Astrocyte (in vitro differentiated cells and primary cell): ENCODE measurements around the gene COL23A1. TPM values are rescaled to one million over a fixed set of nuclear protein-coding genes. Genes with fewer than 3 reads are reported as not detected.

Source experiments
- DNase-seq: peaks from one replicate; pipeline ENCODE4 v3.0.0-alpha.2; 2010; ENCODE audit warnings: low read depth
- FAIRE-seq: peaks from 2 replicates; lab custom pipeline; 2011; peaks lifted over from hg19 to GRCh38; lab: Jason Lieb, UNC
- H2AFZ ChIP-seq: 2 replicates; pipeline ENCODE4 v1.6.0; 2012; ENCODE audit warnings: low read depth, low read length, inconsistent platforms
- H3K27ac ChIP-seq: 2 replicates; pipeline ENCODE4 v1.5.1; 2011; ENCODE audit warnings: low read depth, low read length, inconsistent platforms
- H3K27me3 ChIP-seq: 2 replicates; pipeline ENCODE4 v1.6.0; 2011; ENCODE audit warnings: low read length, inconsistent platforms; ENCODE audit not compliant: insufficient read depth
- H3K36me3 ChIP-seq: 2 replicates; pipeline ENCODE4 v1.5.1; 2011; ENCODE audit warnings: low read length, inconsistent platforms; ENCODE audit not compliant: insufficient read depth
- H3K4me1 ChIP-seq: 2 replicates; pipeline ENCODE4 v1.5.1; 2011; ENCODE audit warnings: low read length, inconsistent platforms; ENCODE audit not compliant: insufficient read depth
- H3K4me2 ChIP-seq: 2 replicates; pipeline ENCODE4 v1.6.0; 2012; ENCODE audit warnings: low read length, inconsistent platforms
- H3K4me3 ChIP-seq: 2 replicates; pipeline ENCODE4 v1.5.1; 2011; ENCODE audit warnings: low read depth, mild to moderate bottlenecking, low read length, inconsistent platforms; ENCODE audit not compliant: insufficient read depth
- H3K79me2 ChIP-seq: 2 replicates; pipeline ENCODE4 v1.6.0; 2012; ENCODE audit warnings: mild to moderate bottlenecking, low read length, inconsistent platforms; ENCODE audit not compliant: insufficient read depth
- H3K9ac ChIP-seq: 2 replicates; pipeline ENCODE4 v1.6.0; 2012; ENCODE audit warnings: mild to moderate bottlenecking, low read length, inconsistent platforms
- H3K9me3 ChIP-seq: 2 replicates; pipeline ENCODE4 v1.5.1; 2012; ENCODE audit warnings: low read depth, mild to moderate bottlenecking, low read length, inconsistent platforms; ENCODE audit not compliant: insufficient read depth
- H4K20me1 ChIP-seq: 2 replicates; pipeline ENCODE4 v1.6.0; 2012; ENCODE audit warnings: low read length, inconsistent platforms; ENCODE audit not compliant: insufficient read depth
- H3K27ac Mint-ChIP-seq: one replicate; pipeline ENCODE4 v1.8.0; 2021; ENCODE audit warnings: mild to moderate bottlenecking, mixed read lengths; ENCODE audit not compliant: unreplicated experiment
- H3K27me3 Mint-ChIP-seq: one replicate; pipeline ENCODE4 v1.8.0; 2021; ENCODE audit warnings: low read depth, mixed read lengths; ENCODE audit not compliant: unreplicated experiment
- H3K36me3 Mint-ChIP-seq: one replicate; pipeline ENCODE4 v1.8.0; 2021; ENCODE audit warnings: low read depth, mixed read lengths; ENCODE audit not compliant: unreplicated experiment
- H3K4me1 Mint-ChIP-seq: one replicate; pipeline ENCODE4 v1.8.0; 2021; ENCODE audit warnings: low read depth, mixed read lengths; ENCODE audit not compliant: unreplicated experiment
- H3K4me3 Mint-ChIP-seq: one replicate; pipeline ENCODE4 v1.8.0; 2021; ENCODE audit warnings: mild to moderate bottlenecking, moderate library complexity, mixed read lengths; ENCODE audit not compliant: unreplicated experiment
- H3K9me3 Mint-ChIP-seq: one replicate; pipeline ENCODE4 v1.8.0; 2021; ENCODE audit warnings: mild to moderate bottlenecking, mixed read lengths; ENCODE audit not compliant: unreplicated experiment
- EZH2 ChIP-seq: IDR thresholded peaks from 2 replicates; pipeline ENCODE4 v1.6.1; 2012; ENCODE audit warnings: mild to moderate bottlenecking, low read length, inconsistent platforms; ENCODE audit not compliant: insufficient read depth
- total RNA-seq: library from RNA; stranded (reverse); gene quantifications from 2 replicates; pipeline ENCODE4 v1.2.1, GENCODE V29; 2021
- TF ChIP-seq, protein P1 (sequence below): IDR thresholded peaks from 2 replicates; pipeline ENCODE4 v1.5.1; 2011; ENCODE audit warnings: low read depth, mild to moderate bottlenecking, inconsistent platforms, low read length, moderate library complexity; ENCODE audit not compliant: insufficient read depth

COL23A1 gene
- total RNA-seq, 1 donor from 2014 or later = 0.16 TPM

DNA sequence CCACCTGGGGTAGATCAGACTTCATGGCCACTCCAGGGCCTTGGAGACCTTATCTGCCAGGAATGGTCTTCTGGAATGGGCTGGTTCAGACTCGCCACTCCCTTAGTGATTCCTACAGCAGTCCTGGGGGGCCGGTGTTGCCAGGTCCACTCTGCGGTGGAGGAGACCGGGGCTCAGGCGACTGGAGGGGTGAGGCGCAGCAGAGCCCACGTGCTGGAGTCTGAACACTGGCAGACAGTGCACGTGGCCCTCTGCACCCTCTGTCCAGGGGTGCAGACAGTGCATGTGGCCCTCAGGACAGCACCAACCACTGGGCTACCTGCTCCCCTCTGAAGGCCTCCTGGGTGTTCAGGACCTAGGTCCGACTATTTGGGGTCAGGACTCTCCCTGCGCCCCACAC is 262.7 kb downstream of the COL23A1 start:
- H3K27me3 Mint-ChIP-seq = peaks cover 49% of the 10 kb centered on the region
- H3K36me3 ChIP-seq = no peaks in the 10 kb centered on the region
- H3K4me1 ChIP-seq = no peaks in the 10 kb centered on the region
- TF ChIP-seq, protein P1, sequence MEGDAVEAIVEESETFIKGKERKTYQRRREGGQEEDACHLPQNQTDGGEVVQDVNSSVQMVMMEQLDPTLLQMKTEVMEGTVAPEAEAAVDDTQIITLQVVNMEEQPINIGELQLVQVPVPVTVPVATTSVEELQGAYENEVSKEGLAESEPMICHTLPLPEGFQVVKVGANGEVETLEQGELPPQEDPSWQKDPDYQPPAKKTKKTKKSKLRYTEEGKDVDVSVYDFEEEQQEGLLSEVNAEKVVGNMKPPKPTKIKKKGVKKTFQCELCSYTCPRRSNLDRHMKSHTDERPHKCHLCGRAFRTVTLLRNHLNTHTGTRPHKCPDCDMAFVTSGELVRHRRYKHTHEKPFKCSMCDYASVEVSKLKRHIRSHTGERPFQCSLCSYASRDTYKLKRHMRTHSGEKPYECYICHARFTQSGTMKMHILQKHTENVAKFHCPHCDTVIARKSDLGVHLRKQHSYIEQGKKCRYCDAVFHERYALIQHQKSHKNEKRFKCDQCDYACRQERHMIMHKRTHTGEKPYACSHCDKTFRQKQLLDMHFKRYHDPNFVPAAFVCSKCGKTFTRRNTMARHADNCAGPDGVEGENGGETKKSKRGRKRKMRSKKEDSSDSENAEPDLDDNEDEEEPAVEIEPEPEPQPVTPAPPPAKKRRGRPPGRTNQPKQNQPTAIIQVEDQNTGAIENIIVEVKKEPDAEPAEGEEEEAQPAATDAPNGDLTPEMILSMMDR = no peak
- no peak for TF ChIP-seq EZH2
- H3K27ac Mint-ChIP-seq = no peak overlapping the region
- no peak overlapping the region for H3K27ac ChIP-seq
- H3K9me3 ChIP-seq = peaks cover 6% of the 10 kb centered on the region
- no peak overlapping the region for H3K9ac ChIP-seq
- H2AFZ ChIP-seq = no peak overlapping the region
- FAIRE-seq (no peak), DNase-seq (no peak)
- H3K4me2 ChIP-seq = no peak overlapping the region
- no peaks in the 10 kb centered on the region for H3K36me3 Mint-ChIP-seq
- H3K9me3 Mint-ChIP-seq = no peaks in the 10 kb centered on the region
- H3K79me2 ChIP-seq = no peaks in the 10 kb centered on the region
- H3K4me3 Mint-ChIP-seq = no peak overlapping the region
- H3K4me3 ChIP-seq = no peak overlapping the region
- H3K4me1 Mint-ChIP-seq = no peaks in the 10 kb centered on the region
- H3K27me3 ChIP-seq = no peaks in the 10 kb centered on the region
- no peaks in the 10 kb centered on the region for H4K20me1 ChIP-seq

DNA sequence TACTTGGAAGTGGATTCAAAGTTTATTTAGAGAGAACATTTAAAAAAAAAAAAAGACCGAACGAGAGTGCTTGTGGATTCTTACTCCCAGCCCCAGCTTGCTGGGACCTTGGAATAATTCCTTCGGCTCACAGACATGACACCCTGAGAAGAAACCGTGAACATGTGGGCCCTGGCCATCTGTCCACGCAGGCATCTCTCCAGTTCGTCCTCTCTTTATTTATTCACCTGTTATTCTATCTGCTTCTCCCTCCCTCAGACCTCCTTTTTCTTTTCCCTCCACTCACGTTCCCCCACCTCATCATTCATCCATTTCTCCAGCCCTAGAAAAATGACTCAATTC is 263.8 kb downstream of the COL23A1 start:
- no peak overlapping the region for H3K4me3 Mint-ChIP-seq
- no peaks in the 10 kb centered on the region for H4K20me1 ChIP-seq
- DNase-seq (no peak), FAIRE-seq (no peak)
- peaks cover 51% of the 10 kb centered on the region for H3K27me3 Mint-ChIP-seq
- H3K9me3 Mint-ChIP-seq = no peaks in the 10 kb centered on the region
- H3K36me3 Mint-ChIP-seq = no peaks in the 10 kb centered on the region
- no peaks in the 10 kb centered on the region for H3K79me2 ChIP-seq
- no peak for TF ChIP-seq EZH2
- TF ChIP-seq, protein P1 = no peak
- H3K9ac ChIP-seq = no peak overlapping the region
- H3K27ac ChIP-seq = no peak overlapping the region
- peaks cover 6% of the 10 kb centered on the region for H3K9me3 ChIP-seq
- no peaks in the 10 kb centered on the region for H3K4me1 ChIP-seq
- no peak overlapping the region for H3K4me2 ChIP-seq
- H3K4me3 ChIP-seq = no peak overlapping the region
- H3K4me1 Mint-ChIP-seq = no peaks in the 10 kb centered on the region
- no peak overlapping the region for H3K27ac Mint-ChIP-seq
- H3K36me3 ChIP-seq = no peaks in the 10 kb centered on the region
- H3K27me3 ChIP-seq = no peaks in the 10 kb centered on the region
- no peak overlapping the region for H2AFZ ChIP-seq

DNA sequence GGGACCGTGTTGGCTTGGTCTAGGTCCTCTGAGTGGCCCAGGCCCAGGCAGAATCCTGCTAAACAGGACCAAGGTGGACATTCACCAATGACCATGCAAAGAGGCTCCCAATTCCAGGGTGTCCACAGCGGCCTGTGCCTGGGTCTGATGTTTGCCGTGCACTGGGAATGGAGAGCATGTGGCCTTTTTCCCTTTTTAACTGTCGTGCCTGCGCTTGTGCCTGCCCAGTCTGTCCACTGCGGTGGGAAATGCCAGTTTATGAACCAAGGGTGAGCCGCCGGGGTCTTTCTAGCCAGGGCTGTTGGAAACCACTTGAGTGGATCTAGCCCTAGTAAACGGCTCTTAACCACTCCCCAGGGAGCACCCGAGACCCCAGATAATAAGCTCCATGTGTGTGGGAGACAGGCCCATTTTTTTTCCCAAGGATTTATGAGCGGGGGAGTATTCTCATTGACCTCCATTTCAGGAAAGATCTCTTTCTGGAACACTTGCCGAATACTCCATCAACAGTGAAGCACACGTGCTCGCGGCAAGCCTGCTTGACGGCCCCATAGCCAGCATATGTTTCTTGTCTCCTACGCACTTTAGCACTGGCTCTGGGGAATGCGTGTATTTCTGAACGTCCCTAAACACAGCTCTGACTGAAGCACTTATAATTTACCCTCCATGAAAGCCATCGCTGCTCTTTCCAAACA is 264.4 kb downstream of the COL23A1 start:
- no peak overlapping the region for H2AFZ ChIP-seq
- DNase-seq = no peak
- peaks cover 50% of the 10 kb centered on the region for H3K27me3 Mint-ChIP-seq
- H3K4me2 ChIP-seq = no peak overlapping the region
- H3K9me3 ChIP-seq = peaks cover 6% of the 10 kb centered on the region
- no peaks in the 10 kb centered on the region for H3K4me1 Mint-ChIP-seq
- no peak overlapping the region for H3K27ac Mint-ChIP-seq
- H3K4me3 ChIP-seq = no peak overlapping the region
- no peak overlapping the region for H3K4me3 Mint-ChIP-seq
- TF ChIP-seq, protein P1 = no peak
- no peak for TF ChIP-seq EZH2
- no peaks in the 10 kb centered on the region for H3K79me2 ChIP-seq
- no peak overlapping the region for H3K27ac ChIP-seq
- H3K36me3 Mint-ChIP-seq = no peaks in the 10 kb centered on the region
- H3K9ac ChIP-seq = no peak overlapping the region
- no peaks in the 10 kb centered on the region for H3K4me1 ChIP-seq
- H4K20me1 ChIP-seq = no peaks in the 10 kb centered on the region
- FAIRE-seq = no peak
- no peaks in the 10 kb centered on the region for H3K27me3 ChIP-seq
- no peaks in the 10 kb centered on the region for H3K9me3 Mint-ChIP-seq
- H3K36me3 ChIP-seq = no peaks in the 10 kb centered on the region
